ENCODE measurements around the gene N4BP2L1.

DNA sequence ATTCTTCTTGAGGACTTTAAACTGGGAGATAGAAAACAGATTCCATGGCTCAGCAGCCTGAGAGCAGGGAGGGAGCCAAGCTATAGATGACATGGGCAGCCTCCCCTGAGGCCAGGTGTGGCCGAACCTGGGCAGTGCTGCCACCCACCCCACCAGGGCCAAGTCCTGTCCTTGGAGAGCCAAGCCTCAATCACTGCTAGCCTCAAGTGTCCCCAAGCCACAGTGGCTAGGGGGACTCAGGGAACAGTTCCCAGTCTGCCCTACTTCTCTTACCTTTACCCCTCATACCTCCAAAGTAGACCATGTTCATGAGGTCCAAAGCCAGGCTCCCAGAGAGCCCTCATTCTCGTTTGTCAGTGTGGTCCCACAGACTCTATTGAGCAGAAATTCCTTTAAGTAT is 8.1 kb downstream of the N4BP2L1 start:
- no peak for TF ChIP-seq EZH2phosphoT487 (IDR thresholded peaks at IDR 0.05; ENCODE audit: low read depth)
- no peak for TF ChIP-seq CTCF (IDR thresholded peaks at IDR 0.05; ENCODE audit: low read depth, low read length)
